ENCODE measurements around the gene PEX11B. TPM values are rescaled to one million over a fixed set of nuclear protein-coding genes. Genes with fewer than 3 reads are reported as not detected.

PEX11B gene
- polyA plus RNA-seq, 1 donor = 21.0 TPM

- no peak for DNase-seq
Observed at GRCh38 chr1:145868232-145868631, 50.3 kb downstream of the PEX11B start.

- DNase-seq = peak; percentile 87
Observed at GRCh38 chr1:145863282-145864018, 55.1 kb downstream of the PEX11B start.

Other genes starting within 250 kb of the PEX11B start
- 1.1 TPM for gene PDZK1, start 211.3 kb downstream of the PEX11B start, polyA plus RNA-seq (ENCODE audit: insufficient read length)
- gene CD160, start 199.2 kb downstream of the PEX11B start, polyA plus RNA-seq (ENCODE audit: insufficient read length) = 1.1 TPM
- 15.2 TPM for gene RNF115, start 94.6 kb downstream of the PEX11B start, polyA plus RNA-seq (ENCODE audit: insufficient read length)
- gene POLR3C, start 94.5 kb downstream of the PEX11B start, polyA plus RNA-seq (ENCODE audit: insufficient read length) = 20.6 TPM
- gene NUDT17, start 73.1 kb downstream of the PEX11B start, polyA plus RNA-seq (ENCODE audit: insufficient read length) = 11.6 TPM
- 42.4 TPM for gene PIAS3, start 59.6 kb downstream of the PEX11B start, polyA plus RNA-seq (ENCODE audit: insufficient read length)
- 2.7 TPM for gene ANKRD35, start 32.9 kb downstream of the PEX11B start, polyA plus RNA-seq (ENCODE audit: insufficient read length)
- gene ITGA10, start 8.7 kb downstream of the PEX11B start, polyA plus RNA-seq (ENCODE audit: insufficient read length) = 3.0 TPM
- 122 TPM for gene RBM8A, start 8.8 kb upstream of the PEX11B start, polyA plus RNA-seq (ENCODE audit: insufficient read length)
- 25.5 TPM for gene LIX1L, start 39.3 kb upstream of the PEX11B start, polyA plus RNA-seq (ENCODE audit: insufficient read length)
- gene ANKRD34A, start 45.9 kb upstream of the PEX11B start, polyA plus RNA-seq (ENCODE audit: insufficient read length) = 1.2 TPM
- gene POLR3GL, start 46.0 kb upstream of the PEX11B start, polyA plus RNA-seq (ENCODE audit: insufficient read length) = 40.6 TPM
- gene TXNIP, start 77.9 kb upstream of the PEX11B start, polyA plus RNA-seq (ENCODE audit: insufficient read length) = 253 TPM
- 243 TPM for gene HJV, start 103.0 kb upstream of the PEX11B start, polyA plus RNA-seq (ENCODE audit: insufficient read length)
- gene NBPF10, start 226.1 kb upstream of the PEX11B start, polyA plus RNA-seq (ENCODE audit: insufficient read length) = 1.8 TPM

Measured in hindlimb muscle (tissue), 1 donor.